HG03060 (cell line): ENCODE data around the gene COL4A3.
A peak's percentile ranks its signal among the peaks of the same experiment; 100 is the strongest.

Experiments
- ATAC-seq: cut with Tn5 transposase; IDR thresholded peaks from one replicate; pipeline ENCODE4 v1.9.1; 2021; ENCODE audit warnings: low read depth, moderate number of reproducible peaks; ENCODE audit not compliant: unreplicated experiment

Gene COL4A3

DNA sequence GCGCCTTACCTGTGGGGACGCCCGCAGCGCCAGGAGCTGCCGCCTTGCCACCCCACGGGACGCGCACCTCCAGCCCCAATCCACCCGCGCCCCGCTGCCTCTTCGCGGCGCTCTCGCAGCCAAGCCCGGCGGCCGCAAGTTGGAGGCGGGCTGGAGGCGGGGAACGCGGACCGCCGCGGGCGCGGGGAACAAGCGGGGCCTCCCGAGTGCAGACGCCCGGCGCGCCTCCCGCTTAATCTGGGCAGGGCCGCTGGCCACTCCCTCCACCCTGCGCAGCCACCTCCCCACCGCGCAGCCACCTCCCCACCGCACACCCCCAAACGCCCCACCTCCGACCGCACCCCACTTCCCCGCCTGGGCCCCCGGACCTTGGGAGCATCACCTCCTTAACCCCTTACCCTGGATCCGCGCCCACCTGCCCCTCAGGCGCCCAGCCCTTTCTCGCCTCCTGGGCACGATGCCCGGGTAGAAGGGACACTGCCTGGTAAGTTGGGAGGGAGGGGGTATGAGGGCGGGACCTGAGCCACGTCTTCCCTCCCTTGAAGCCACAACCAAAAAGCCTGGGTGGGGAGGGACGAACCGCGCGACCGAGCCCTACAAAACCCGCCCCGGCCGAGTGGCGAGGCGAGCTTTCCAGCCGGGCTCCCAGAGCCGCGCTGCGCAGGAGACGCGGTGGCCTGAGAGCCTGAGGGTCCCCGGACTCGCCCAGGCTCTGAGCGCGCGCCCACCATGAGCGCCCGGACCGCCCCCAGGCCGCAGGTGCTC lies at the start of gene COL4A3, which contains the start of gene COL4A4:
Gene COL4A3, plus strand, starts transcription at position 627 of the 765 bp plus-strand sequence. Its CDS starts 103 bp downstream, at position 730.
Gene COL4A4, minus strand, starts transcription at position 208 of the 765 bp plus-strand sequence. CDS start 16,722 bp downstream, outside the sequence.
- peak; percentile 26 for ATAC-seq

- ATAC-seq = no peak
These were observed 48.7 kb upstream of the COL4A3 start for GRCh38 chr2:227115761-227116160.

DNA sequence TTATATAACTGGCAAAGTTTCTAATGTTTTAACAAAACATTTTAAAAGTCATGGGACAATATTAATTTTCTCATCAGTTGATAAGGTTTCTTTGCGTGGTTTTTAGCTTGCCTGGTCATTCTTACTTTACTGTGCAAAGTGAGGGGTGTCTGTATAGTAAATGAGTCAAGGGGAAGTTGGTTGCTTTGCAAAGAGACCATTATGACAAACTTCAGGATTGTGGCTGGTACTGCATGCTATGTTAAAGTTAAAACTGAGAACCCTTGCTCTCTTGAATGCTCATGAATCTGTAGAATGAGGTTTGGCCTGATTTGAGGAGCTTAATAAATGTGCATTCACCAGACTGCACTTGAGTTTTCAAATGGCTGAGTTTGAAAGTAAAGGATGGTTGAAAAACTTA lies 47.4 kb upstream of the COL4A3 start:
- ATAC-seq = peak; percentile 51

- no peak for ATAC-seq
These were observed 46.6 kb upstream of the COL4A3 start for GRCh38 chr2:227117852-227118251.

DNA sequence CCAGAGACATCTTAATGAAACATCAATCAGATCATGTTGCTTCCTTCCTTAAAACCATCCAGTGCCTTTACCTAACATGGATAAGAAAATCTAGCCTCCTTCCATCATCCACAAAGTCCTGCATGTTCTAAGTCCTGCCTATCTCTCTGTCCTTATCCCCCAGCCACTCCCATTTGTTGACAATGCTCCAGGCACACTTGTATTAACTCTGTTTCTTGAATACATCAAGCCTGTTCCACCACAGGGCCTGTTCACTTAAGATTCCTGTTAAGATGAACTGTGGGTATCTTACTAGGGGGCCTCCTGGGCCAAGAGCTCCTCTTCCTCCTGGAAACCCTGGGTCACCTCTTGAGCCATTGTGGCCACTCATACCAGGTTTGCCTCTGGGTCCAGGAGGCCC lies 46.1 kb upstream of the COL4A3 start:
- no peak for ATAC-seq

DNA sequence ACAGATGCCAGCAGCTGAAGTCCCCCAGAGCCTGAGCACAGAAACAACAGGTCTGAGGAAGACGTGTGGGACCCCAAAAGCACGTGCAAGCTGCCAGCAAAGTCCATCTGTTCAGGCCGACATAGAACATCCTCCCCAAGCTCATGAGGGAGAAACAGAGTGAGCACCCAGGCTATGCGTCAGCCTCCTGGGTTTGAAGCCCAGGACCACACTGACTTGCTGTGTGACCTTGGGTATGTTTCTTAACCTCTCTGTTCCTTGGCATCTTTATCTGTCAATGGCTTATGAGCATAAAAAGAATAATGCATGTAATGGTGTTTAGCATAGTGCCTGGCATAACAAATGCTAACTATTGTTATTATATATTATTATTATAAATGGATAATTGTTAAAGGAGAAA lies 40.7 kb upstream of the COL4A3 start:
- no peak for ATAC-seq

- no peak for ATAC-seq
These were observed 39.6 kb upstream of the COL4A3 start for GRCh38 chr2:227124811-227125210.

GRCh38 chr2:227125506-227125905 lies 38.9 kb upstream of the COL4A3 start:
- ATAC-seq = no peak

GRCh38 chr2:227127201-227127600 lies 37.2 kb upstream of the COL4A3 start:
- no peak for ATAC-seq

- no peak for ATAC-seq
These were observed 33.8 kb upstream of the COL4A3 start for GRCh38 chr2:227130636-227131035.

DNA sequence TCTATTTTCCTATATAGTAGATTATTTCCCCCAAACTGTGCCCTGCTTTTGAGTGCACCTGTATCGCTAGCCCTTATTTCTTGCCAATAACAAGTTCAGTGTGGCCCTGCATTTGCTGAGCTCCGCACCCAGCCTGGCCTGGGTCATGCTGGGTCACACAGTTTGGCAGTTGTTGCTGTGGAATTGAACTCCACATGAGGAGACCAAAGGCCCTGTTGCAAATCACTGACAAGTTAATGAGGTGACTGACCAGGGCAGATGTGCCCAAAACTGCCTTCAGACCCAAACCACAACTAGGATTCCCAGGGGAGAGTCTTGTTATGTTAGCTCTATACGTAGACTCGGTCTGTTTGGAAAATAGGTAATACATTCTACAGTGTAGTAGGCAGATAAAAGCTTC lies 31.4 kb upstream of the COL4A3 start:
- no peak for ATAC-seq

DNA sequence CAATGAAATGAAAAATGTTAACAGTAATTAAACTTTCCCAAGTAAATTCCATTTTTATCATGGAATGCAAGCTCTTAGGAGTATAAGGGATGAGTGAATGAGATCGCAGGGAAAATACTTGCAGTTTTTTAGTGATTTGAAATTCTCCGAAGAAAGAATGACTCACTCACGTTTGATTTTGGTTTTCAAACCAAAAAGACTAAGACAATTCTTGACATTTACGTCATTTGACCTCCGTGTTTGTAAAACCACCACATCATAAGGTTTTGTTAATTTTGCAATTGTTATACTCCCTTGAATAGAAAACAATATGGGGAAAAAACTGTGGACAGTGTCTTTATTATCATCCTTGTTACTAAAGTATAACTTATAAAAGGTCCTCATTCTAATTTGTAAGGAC lies 29.8 kb upstream of the COL4A3 start:
- ATAC-seq = no peak

- ATAC-seq = no peak
These were observed 23.1 kb upstream of the COL4A3 start for GRCh38 chr2:227141301-227141700.

DNA sequence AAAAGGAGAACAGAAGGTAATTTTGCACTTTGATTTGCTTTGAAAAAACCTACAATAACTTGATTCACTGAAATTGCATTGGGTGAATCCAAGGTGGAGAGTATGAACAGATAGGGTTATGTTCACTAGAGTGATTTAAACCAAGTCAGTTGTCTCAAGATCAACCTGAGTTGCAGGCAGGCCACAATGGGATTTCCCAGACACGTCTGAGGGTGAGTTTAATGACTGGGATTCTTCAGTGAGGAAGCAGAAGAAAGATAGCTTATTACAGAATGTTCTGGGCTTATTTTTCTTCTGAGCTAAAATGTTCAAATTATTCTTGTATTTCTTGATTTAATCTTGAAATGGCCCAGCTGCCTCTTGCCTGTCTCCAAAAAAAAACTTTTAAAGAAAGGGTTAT lies 20.5 kb upstream of the COL4A3 start:
- no peak for ATAC-seq

- no peak for ATAC-seq
These were observed 18.0 kb upstream of the COL4A3 start for GRCh38 chr2:227146456-227146855.

GRCh38 chr2:227147023-227147422 lies 17.4 kb upstream of the COL4A3 start:
- ATAC-seq = no peak

GRCh38 chr2:227148106-227148505 lies 16.3 kb upstream of the COL4A3 start:
- ATAC-seq = no peak

DNA sequence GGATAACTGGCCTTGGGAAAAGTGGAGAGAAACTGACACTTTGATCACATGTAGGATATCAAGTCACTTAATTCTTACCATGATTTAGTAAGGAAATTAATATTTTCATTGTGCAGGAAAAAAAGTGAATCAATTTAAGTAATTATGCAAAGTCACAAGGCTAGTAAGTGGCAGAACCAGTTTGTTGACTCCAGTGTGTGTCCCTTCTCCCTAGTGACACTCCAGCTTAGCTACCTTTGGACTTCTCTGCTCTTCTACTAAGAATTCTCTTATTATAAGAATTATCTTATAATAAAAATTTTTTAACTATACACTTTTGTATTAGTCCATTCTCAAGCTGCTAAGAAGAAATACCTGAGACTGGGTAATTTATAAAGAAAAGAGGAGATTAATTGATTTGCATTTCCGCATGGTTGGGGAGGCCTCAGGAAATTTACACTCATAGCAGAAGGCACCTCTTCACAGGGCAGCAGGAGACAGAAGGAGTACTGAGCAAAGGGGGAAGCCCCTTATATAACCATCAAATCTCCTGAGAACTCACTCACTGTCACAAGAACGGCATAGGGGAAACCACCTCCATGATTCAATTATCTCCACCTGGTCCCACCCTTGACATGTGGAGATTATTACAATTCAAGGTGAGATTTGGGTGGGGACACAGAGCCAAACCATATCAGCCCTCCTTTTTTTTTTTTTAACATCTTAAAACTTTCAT lies 14.0 kb upstream of the COL4A3 start:
- no peak for ATAC-seq

DNA sequence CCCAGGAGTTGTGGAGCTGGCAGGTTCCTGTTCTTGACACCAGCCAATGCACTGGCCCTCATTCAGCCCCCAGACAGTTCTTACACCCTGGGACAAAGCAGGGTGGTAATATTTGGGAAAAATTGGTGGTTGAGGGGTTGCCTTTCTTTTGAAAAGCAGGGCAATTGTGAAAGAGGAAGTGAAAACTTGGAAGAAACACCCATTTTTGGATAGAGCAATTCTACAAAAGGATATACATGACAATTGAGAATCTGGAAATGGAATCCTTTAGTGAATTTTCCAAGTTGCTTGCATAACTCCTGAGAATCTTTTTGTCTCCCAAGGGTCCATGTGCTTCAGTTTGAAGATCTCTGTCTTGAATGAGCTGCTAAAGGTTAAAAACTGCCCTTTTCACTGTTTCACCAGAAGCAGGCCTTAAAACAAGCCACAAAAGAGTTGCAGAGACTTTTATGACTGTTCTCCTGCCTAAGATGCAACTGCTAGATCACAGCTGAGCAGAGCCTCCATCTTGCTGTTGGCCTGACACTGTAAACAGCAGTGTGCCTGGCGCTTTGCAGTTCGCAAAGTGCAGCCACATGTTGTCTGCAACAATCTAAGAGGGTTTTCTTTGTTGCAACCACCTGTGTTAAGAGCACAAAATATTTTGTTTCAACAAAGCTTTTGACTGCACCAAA lies 12.2 kb upstream of the COL4A3 start:
- no peak for ATAC-seq

DNA sequence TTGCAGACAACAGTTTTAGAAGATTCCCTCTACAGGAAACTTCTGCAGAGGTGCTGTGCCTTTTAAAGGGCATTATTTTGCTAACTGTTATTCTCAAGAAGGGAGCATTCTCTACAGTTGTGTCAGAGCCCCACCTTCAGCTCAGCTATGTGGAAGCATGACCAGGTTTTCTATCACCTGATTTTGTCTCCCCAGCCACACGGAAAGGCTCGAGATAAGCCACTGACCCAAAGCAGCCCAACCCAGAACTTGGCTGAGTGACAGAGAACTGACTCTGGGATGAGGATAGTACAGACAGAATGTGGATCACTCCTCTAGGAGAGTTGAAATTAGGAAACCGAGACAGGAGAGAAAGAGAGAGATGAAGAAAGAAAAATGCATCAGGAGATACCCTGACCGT lies 11.1 kb upstream of the COL4A3 start:
- no peak for ATAC-seq

DNA sequence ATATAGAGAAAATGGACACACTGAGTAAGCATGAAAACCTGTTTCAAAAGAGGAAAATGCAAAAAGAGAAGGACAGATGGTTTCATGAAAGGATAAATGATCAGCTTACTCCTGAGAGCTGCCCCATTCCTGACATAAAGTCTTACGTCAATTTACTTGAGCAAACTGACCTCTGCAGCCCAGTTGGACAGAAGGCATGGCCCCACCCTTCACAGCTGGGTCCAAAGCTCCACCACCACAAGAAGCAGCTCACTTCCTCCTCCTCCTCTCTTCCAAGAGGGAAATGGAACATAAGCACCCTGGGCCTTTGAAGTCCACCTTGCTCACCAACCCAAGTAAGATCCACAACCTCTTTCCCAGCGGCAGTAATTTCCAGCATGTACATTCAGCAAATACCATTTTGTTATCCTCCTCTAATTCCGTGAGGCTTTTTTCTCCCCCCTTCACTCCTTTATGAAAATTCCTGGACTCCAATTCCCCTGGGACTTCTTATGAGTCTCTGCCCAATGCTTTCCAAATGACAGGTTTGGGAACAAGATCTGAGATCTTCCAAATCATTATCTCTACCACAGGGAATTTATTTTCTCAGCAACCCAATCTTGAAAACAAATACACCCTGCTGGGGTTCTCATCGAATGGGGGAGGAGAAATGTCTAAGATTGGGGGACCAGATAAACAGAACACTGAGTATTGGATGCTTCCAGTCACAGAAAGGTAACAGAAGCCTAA lies 10.5 kb upstream of the COL4A3 start:
- no peak for ATAC-seq
